HG03571 (cell line): ENCODE measurements around the gene SCFD1.

Experiments used
- ATAC-seq: cut with Tn5 transposase; IDR thresholded peaks from one replicate; pipeline ENCODE4 v1.9.1; 2021; ENCODE audit not compliant: unreplicated experiment

Gene SCFD1

GRCh38 chr14:30753452-30753851 lies 131.3 kb downstream of the SCFD1 start:
- no peak for ATAC-seq

GRCh38 chr14:30754778-30755177 lies 132.7 kb downstream of the SCFD1 start:
- no peak for ATAC-seq

GRCh38 chr14:30756594-30756993 lies 134.5 kb downstream of the SCFD1 start:
- no peak for ATAC-seq

- ATAC-seq: no peak
Observed at GRCh38 chr14:30757082-30757481, 135.0 kb downstream of the SCFD1 start.

- ATAC-seq: no peak
Observed at GRCh38 chr14:30759172-30760125, 137.3 kb downstream of the SCFD1 start.

GRCh38 chr14:30763891-30764290 lies 141.8 kb downstream of the SCFD1 start:
- no peak for ATAC-seq

- no peak for ATAC-seq
Observed at GRCh38 chr14:30767624-30768023, 145.5 kb downstream of the SCFD1 start.

- no peak for ATAC-seq
Observed at GRCh38 chr14:30768791-30769190, 146.7 kb downstream of the SCFD1 start.

- ATAC-seq: no peak
Observed at GRCh38 chr14:30770376-30770775, 148.3 kb downstream of the SCFD1 start.

- ATAC-seq: no peak
Observed at GRCh38 chr14:30771595-30771994, 149.5 kb downstream of the SCFD1 start.

GRCh38 chr14:30779210-30779609 lies 157.1 kb downstream of the SCFD1 start:
- ATAC-seq: no peak
